Left ventricle myocardium inferior (tissue), 1 donor: ENCODE data around the gene MS4A7. TPM values are rescaled to one million over a fixed set of nuclear protein-coding genes. Genes with fewer than 3 reads are reported as not detected.
"Not testable (repeated sequence)": the region's sequence is repeated elsewhere in the genome, so short reads cannot be mapped to it uniquely, and the experiment has no call there.

ENCODE experiments used
- DNase-seq: peaks from one replicate; pipeline ENCODE4 v3.0.0-alpha.2; 2020
- H3K27ac ChIP-seq: fragments of 200-600 bp; replicated peaks from 2 replicates; pipeline ENCODE4 v1.8.0; 2021
- H3K27me3 ChIP-seq: fragments of 200-600 bp; 2 replicates; pipeline ENCODE4 v1.8.0; 2021; ENCODE audit warnings: low read depth
- H3K36me3 ChIP-seq: fragments of 200-600 bp; 2 replicates; pipeline ENCODE4 v1.8.0; 2021
- H3K4me1 ChIP-seq: fragments of 200-600 bp; 2 replicates; pipeline ENCODE4 v1.8.0; 2021
- H3K4me3 ChIP-seq: fragments of 200-600 bp; 2 replicates; pipeline ENCODE4 v1.8.0; 2021; ENCODE audit warnings: mild to moderate bottlenecking, moderate library complexity
- H3K9me3 ChIP-seq: fragments of 200-600 bp; replicated peaks from 2 replicates; pipeline ENCODE4 v1.8.0; 2021
- CTCF ChIP-seq: fragments of 200-600 bp; IDR thresholded peaks from 2 replicates; pipeline ENCODE4 v1.8.0; 2021; ENCODE audit warnings: antibody characterized with exemption, mild to moderate bottlenecking, borderline replicate concordance
- intact Hi-C: fragments of 100-400 bp; cut with micrococcal nuclease; formaldehyde crosslinking; loops from one replicate; pipeline ENCODE4 v1.11.0; 2022
- total RNA-seq: library from RNA; stranded (reverse); fragmentation: NEBNext Ultra II Directional; extraction: Animal tissue kit (Norgen Biotek cat#: 25700); gene quantifications from one replicate; pipeline ENCODE4 v1.2.1, GENCODE V29; 2021
- donor health status: DM: no; HTN: yes; CAD: no; lungs with severe emphysema.

MS4A7 gene
- total RNA-seq, 1 donor from 2014 or later, result 13.1 TPM

- H3K4me3 ChIP-seq, result peak overlapping the region; percentile 2
- H3K9me3 ChIP-seq, result peaks cover 25% of the 10 kb centered on the region
- DNase-seq, result no peak
- TF ChIP-seq CTCF, result peak; percentile 73
- H3K4me1 ChIP-seq, result no peaks in the 10 kb centered on the region
- no peak overlapping the region for H3K27ac ChIP-seq
- H3K36me3 ChIP-seq, result no peaks in the 10 kb centered on the region
- peaks cover 32% of the 10 kb centered on the region for H3K27me3 ChIP-seq
- intact Hi-C loops, result no loop called here
Observed at GRCh38 chr11:60363542-60364470, 14.5 kb upstream of the MS4A7 start.

GRCh38 chr11:60366262-60366904, 11.9 kb upstream of the MS4A7 start:
- H3K27ac ChIP-seq, H3K9me3 ChIP-seq, H3K36me3 ChIP-seq, DNase-seq, intact Hi-C loops, H3K4me1 ChIP-seq, H3K4me3 ChIP-seq: not testable (repeated sequence)
- H3K27me3 ChIP-seq, result peaks cover 43% of the 10 kb centered on the region

GRCh38 chr11:60367009-60367408, 11.3 kb upstream of the MS4A7 start:
- H3K27ac ChIP-seq, result no peak overlapping the region
- intact Hi-C loops, result no loop called here
- TF ChIP-seq CTCF, result no peak

GRCh38 chr11:60367896-60368295, 10.4 kb upstream of the MS4A7 start:
- Histone ChIP-seq H3K27ac (no peak overlapping the region), H3K9me3 (no peaks in the 10 kb centered on the region), H3K36me3 (no peaks in the 10 kb centered on the region), H3K27me3 (peaks cover 50% of the 10 kb centered on the region), H3K4me3 (no peak overlapping the region), H3K4me1 (no peaks in the 10 kb centered on the region)
- no peak for DNase-seq
- intact Hi-C loops, result no loop called here
- TF ChIP-seq CTCF, result no peak

More at GRCh38 chr11:60367009-60367408, 11.3 kb upstream of the MS4A7 start:
- Histone ChIP-seq H3K27me3 (peaks cover 46% of the 10 kb centered on the region), H3K36me3 (no peaks in the 10 kb centered on the region), H3K9me3 (no peaks in the 10 kb centered on the region), H3K4me1 (no peaks in the 10 kb centered on the region), H3K4me3 (no peak overlapping the region)
- no peak for DNase-seq

- no peak overlapping the region for H3K4me3 ChIP-seq
- intact Hi-C loops, result no loop called here
- TF ChIP-seq CTCF, result no peak
- H3K9me3 ChIP-seq, result no peaks in the 10 kb centered on the region
- no peak overlapping the region for H3K27ac ChIP-seq
- peaks cover 28% of the 10 kb centered on the region for H3K27me3 ChIP-seq
- no peaks in the 10 kb centered on the region for H3K4me1 ChIP-seq
- no peak for DNase-seq
- H3K36me3 ChIP-seq, result no peaks in the 10 kb centered on the region
Observed at GRCh38 chr11:60370252-60370810, 8.0 kb upstream of the MS4A7 start.
